Hepatic stellate cell (primary cell): ENCODE measurements around the gene WWOX.

Source experiments
- DNase-seq: peaks from one replicate; pipeline ENCODE4 v3.0.0; 2011; ENCODE audit warnings: low spot score

Gene WWOX

DNA sequence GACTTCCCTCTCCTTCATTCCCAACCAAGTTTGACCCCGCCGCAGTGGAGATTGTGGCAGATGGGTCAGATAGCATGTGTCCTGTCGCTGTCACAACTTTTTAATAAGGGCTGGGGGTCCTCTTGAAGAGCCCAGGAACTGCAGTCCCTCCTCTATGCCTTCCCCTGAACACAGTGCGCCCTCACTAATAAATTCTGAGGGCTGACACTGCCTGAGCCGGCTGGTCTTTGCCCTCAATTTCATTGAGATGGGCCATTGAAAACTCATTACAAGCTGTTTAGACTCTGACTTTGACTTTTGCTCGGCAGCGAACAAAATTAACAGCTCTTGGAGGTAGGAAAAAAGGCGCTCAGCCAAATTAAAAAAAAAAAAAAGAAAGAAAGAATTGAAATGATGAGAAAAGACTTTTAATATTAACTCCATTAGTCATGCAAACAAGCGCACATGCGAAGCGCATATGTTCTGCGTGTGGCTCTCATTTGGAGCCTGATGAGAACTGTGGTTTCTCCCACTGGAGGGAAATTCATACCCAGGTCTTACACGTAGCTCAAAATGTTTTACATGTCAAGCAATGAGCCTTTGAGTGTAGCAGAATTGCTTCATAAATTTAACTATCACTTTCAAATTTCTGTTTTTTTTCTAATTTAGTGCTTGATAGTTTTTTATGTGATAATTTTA is 704.7 kb downstream of the WWOX start:
- DNase-seq: no peak

DNA sequence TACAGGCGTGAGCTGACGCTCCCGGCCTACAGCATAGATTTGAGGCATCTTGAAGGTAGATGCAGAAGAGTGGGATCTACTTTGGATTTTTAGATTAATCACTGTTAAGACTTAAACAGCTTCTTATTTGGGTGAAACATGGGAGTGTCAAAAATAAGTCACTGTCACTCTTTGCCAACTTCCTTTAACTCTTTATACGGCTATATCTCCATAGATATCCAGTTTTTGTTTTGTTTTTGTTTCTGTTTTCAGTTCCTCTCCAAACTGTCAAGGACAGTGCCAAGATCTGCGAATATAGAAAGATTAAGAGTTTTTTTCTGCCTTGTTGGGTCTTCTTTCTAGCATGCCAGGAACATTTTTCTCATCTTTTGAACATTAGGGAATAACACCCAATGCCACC is 706.1 kb downstream of the WWOX start:
- DNase-seq: no peak

GRCh38 chr16:78811247-78811646 is 711.8 kb downstream of the WWOX start:
- DNase-seq: no peak

- DNase-seq: no peak
Measured at GRCh38 chr16:78812582-78812981, 713.1 kb downstream of the WWOX start.

DNA sequence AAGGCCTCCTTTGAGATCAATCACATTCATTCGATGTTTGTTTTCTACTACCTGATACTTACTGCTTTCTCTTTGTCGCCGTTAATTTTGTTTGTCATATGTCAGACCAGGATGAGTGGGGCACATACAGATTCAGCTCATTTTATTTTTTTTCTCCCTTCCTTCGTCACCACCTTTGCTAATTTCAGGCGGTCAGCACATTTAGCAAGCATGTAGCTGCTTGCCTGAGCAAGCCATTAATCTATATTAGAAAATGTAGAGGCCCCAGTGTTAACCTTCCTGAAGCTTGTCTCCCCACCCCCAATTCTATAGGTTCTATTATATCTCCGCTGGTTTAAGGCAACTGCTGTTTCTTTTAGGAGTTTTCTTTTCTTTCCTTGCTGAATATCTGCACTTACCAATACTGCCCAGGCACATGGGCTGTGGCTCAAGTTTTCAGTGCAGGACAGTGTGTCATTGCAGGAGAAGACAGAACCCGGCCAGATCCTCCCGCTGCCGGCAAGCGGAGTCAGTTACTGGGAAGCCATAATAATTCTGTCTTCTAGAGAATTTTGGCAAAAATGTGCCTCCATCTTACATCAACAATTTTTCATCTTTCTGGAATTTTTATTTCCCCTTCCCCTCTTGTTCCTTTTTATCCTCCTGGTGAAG is 714.3 kb downstream of the WWOX start:
- no peak for DNase-seq

- no peak for DNase-seq
Measured at GRCh38 chr16:78815713-78816112, 716.3 kb downstream of the WWOX start.

- no peak for DNase-seq
Measured at GRCh38 chr16:78816499-78817195, 717.2 kb downstream of the WWOX start.

- no peak for DNase-seq
Measured at GRCh38 chr16:78817200-78817739, 717.8 kb downstream of the WWOX start.

- DNase-seq: no peak
Measured at GRCh38 chr16:78821335-78821734, 721.9 kb downstream of the WWOX start.

- DNase-seq: no peak
Measured at GRCh38 chr16:78822509-78822908, 723.1 kb downstream of the WWOX start.

GRCh38 chr16:78823027-78823426 is 723.6 kb downstream of the WWOX start:
- DNase-seq: no peak

- DNase-seq: no peak
Measured at GRCh38 chr16:78829280-78829679, 729.8 kb downstream of the WWOX start.

- DNase-seq: no peak
Measured at GRCh38 chr16:78830599-78830998, 731.1 kb downstream of the WWOX start.

- DNase-seq: no peak
Measured at GRCh38 chr16:78832100-78832499, 732.6 kb downstream of the WWOX start.

GRCh38 chr16:78836802-78837491 is 737.5 kb downstream of the WWOX start:
- DNase-seq: no peak

GRCh38 chr16:78837706-78838105 is 738.3 kb downstream of the WWOX start:
- no peak for DNase-seq

GRCh38 chr16:78838276-78838675 is 738.8 kb downstream of the WWOX start:
- DNase-seq: no peak

- DNase-seq: no peak
Measured at GRCh38 chr16:78842950-78843349, 743.5 kb downstream of the WWOX start.

DNA sequence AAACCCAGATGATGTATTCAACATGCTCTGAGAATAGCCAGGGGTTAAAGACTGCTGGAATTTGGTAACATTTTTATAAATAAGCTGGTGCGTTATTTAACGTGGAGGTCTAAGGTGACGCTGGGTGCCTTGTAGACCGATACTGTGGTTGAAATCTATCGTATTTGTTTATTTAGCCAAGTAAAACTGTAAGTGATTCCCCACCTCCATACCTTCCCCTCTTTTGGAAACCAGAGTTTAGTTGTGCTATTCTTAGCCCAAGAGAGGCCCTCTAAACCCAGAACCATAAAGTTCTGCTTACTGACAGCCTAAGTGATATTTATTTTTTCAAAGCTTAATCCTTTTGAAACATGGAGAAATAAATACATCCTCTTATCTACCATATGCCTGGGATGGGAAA is 744.5 kb downstream of the WWOX start:
- no peak for DNase-seq

DNA sequence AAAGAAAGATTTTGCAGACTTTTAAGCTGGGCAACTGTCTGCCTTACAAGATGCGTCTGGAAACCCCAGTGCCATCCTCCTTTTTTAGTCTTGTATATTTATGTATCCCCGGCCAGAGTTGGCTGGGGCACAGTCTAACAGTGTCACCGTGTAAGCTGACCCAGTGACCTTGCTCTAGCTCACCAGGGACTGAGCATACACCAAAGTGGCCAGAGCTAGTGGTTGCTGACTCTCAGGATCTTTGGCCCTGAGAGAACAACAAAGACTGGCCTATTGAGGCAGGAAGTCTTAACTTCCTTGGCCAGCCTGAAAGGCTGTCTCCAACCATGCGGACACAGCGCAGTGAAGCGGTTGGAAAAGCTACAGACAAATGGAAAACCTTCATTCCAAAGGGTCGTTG is 745.2 kb downstream of the WWOX start:
- no peak for DNase-seq

DNA sequence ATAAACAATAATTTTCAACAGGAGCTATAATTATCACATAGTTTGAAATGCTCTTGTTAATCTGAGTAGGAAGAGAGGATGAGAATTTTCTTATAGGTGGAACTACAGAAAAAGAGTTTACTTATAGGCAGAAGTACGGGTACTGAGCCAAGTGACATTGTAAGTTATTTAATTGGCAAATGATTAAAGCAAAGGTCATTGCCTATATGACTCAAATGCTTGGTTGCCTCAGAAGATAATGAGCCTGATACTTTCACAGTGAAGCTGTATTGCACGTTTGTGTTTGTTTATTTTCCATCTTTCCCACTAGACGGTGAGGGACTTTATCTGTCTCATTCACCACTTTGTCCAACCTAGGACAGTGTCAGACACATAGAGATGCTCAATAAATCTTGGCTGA is 751.8 kb downstream of the WWOX start:
- no peak for DNase-seq

GRCh38 chr16:78852081-78852635 is 752.7 kb downstream of the WWOX start:
- no peak for DNase-seq
